Mesenchymal stem cell (in vitro differentiated cells and primary cell): ENCODE data around the gene POLR2F.
"Not testable (repeated sequence)": the region's sequence is repeated elsewhere in the genome, so short reads cannot be mapped to it uniquely, and the experiment has no call there.

Source experiments
- DNase-seq: peaks from one replicate; pipeline ENCODE4 v3.0.0-alpha.2; 2013
- H2AFZ ChIP-seq: one replicate; pipeline ENCODE4 v1.6.1; 2013; ENCODE audit warnings: low read depth, mild to moderate bottlenecking, control low read depth, inconsistent platforms, low read length, moderate library complexity
- H2AK5ac ChIP-seq: 2 replicates; pipeline ENCODE4 v1.6.1; 2013; ENCODE audit warnings: low read length, moderate library complexity, mild to moderate bottlenecking, inconsistent platforms; ENCODE audit not compliant: severe bottlenecking
- H2BK120ac ChIP-seq: one replicate; pipeline ENCODE4 v1.6.1; 2013; ENCODE audit warnings: low read depth, mild to moderate bottlenecking, inconsistent platforms, low read length, moderate library complexity
- H2BK12ac ChIP-seq, 2 experiments: one replicate each; pipeline ENCODE4 v1.6.1; 2013; ENCODE audit warnings: inconsistent platforms in 2 of 2, low read length in 2 of 2, mild to moderate bottlenecking in 2 of 2, moderate library complexity in 2 of 2, control low read depth in 1 of 2
- H2BK15ac ChIP-seq: one replicate; pipeline ENCODE4 v1.6.1; 2013; ENCODE audit warnings: mild to moderate bottlenecking, low read depth, inconsistent platforms; ENCODE audit not compliant: poor library complexity, severe bottlenecking
- H2BK5ac ChIP-seq: 2 replicates; pipeline ENCODE4 v1.6.1; 2013; ENCODE audit warnings: low read depth, mild to moderate bottlenecking, low read length, control low read depth, inconsistent platforms; ENCODE audit not compliant: poor library complexity, severe bottlenecking
- H3K14ac ChIP-seq, 2 experiments: one replicate each; pipeline ENCODE4 v1.6.1; 2013; ENCODE audit warnings: inconsistent platforms in 2 of 2, low read length in 2 of 2, control low read depth in 1 of 2, mild to moderate bottlenecking in 1 of 2, moderate library complexity in 1 of 2
- H3K18ac ChIP-seq, 2 experiments: one replicate each; pipeline ENCODE4 v1.6.1; 2013; ENCODE audit warnings: inconsistent platforms in 2 of 2, low read length in 2 of 2, control low read depth in 1 of 2, low read depth in 1 of 2, mild to moderate bottlenecking in 1 of 2
- H3K23ac ChIP-seq, 2 experiments: one replicate each; pipeline ENCODE4 v1.6.1; 2013; ENCODE audit warnings: inconsistent platforms in 2 of 2, low read length in 2 of 2, mild to moderate bottlenecking in 2 of 2, moderate library complexity in 2 of 2, control low read depth in 1 of 2
- H3K27ac ChIP-seq: 2 replicates; pipeline ENCODE4 v1.5.1; 2013; ENCODE audit warnings: mild to moderate bottlenecking, moderate library complexity, low read length, control low read depth, inconsistent platforms; ENCODE audit not compliant: poor library complexity, severe bottlenecking
- H3K27me3 ChIP-seq, 2 experiments: 2 replicates each; pipeline versions ENCODE4 v1.6.1 to v1.7.0; 2013; ENCODE audit warnings: low read length in 2 of 2, mild to moderate bottlenecking in 2 of 2, moderate library complexity in 2 of 2, control low read depth in 1 of 2, inconsistent platforms in 1 of 2; ENCODE audit not compliant: control insufficient read depth in 1 of 2, insufficient read depth in 1 of 2
- H3K36me3 ChIP-seq, 2 experiments: 2 replicates each; pipeline versions ENCODE4 v1.6.1 to v1.7.0; 2013; ENCODE audit warnings: low read length in 2 of 2, control low read depth in 1 of 2, inconsistent platforms in 1 of 2, low read depth in 1 of 2, mild to moderate bottlenecking in 1 of 2; ENCODE audit not compliant: insufficient read depth in 2 of 2, control insufficient read depth in 1 of 2
- H3K4ac ChIP-seq, 2 experiments: one replicate each; pipeline ENCODE4 v1.6.1; 2013; ENCODE audit warnings: inconsistent platforms in 2 of 2, low read length in 2 of 2, mild to moderate bottlenecking in 2 of 2, moderate library complexity in 2 of 2, control low read depth in 1 of 2, low read depth in 1 of 2
- H3K4me1 ChIP-seq: 2 replicates; pipeline ENCODE4 v1.6.1; 2013; ENCODE audit warnings: low read depth, low read length, control low read depth; ENCODE audit not compliant: control insufficient read depth, insufficient read depth
- H3K4me2 ChIP-seq: 2 replicates; pipeline ENCODE4 v1.6.1; 2013; ENCODE audit warnings: low read length, mild to moderate bottlenecking, inconsistent platforms; ENCODE audit not compliant: poor library complexity, severe bottlenecking
- H3K4me3 ChIP-seq, 2 experiments: 2 replicates each; pipeline versions ENCODE4 v1.5.1 to v1.7.0; 2013; ENCODE audit warnings: low read length in 2 of 2, mild to moderate bottlenecking in 2 of 2, control low read depth in 1 of 2, low read depth in 1 of 2; ENCODE audit not compliant: insufficient read depth in 1 of 2
- H3K79me1 ChIP-seq: replicated peaks from 2 replicates; pipeline ENCODE4 v1.6.1; 2013; ENCODE audit warnings: mild to moderate bottlenecking, control low read depth, low read length, inconsistent platforms; ENCODE audit not compliant: poor library complexity, severe bottlenecking
- H3K9ac ChIP-seq: 2 replicates; pipeline ENCODE4 v1.7.0; 2013; ENCODE audit warnings: mild to moderate bottlenecking, low read length, moderate library complexity
- H3K9me3 ChIP-seq: 2 replicates; pipeline ENCODE4 v1.7.0; 2013; ENCODE audit warnings: mild to moderate bottlenecking, low read length; ENCODE audit not compliant: control insufficient read depth
- H4K8ac ChIP-seq: one replicate; pipeline ENCODE4 v1.6.1; 2013; ENCODE audit warnings: inconsistent platforms, mild to moderate bottlenecking, low read length, moderate library complexity
- H4K91ac ChIP-seq: one replicate; pipeline ENCODE4 v1.6.1; 2013; ENCODE audit warnings: mild to moderate bottlenecking, low read length, inconsistent platforms
- WGBS: methylation state at CpG from one replicate; pipeline ENCODE4 v1.1.7; 2013; ENCODE audit warnings: mixed read lengths; 5-methylcytosine and 5-hydroxymethylcytosine counted together

Gene POLR2F

GRCh38 chr22:37954686-37955085 is 1.2 kb downstream of the POLR2F start:
- Histone ChIP-seq H3K27ac (no peak overlapping the region), H3K23ac (no peak overlapping the region), H3K14ac (no peak overlapping the region), H4K8ac (no peak overlapping the region), H3K79me1 (peaks cover 19% of the 10 kb centered on the region), H2AFZ (no peak overlapping the region), H3K27me3 (no peaks in the 10 kb centered on the region), H2BK120ac (no peak overlapping the region), H3K4me3 (peak overlapping the region in 1 of 2 experiments; percentile 96), H2BK15ac (no peak overlapping the region), H2BK12ac (no peak overlapping the region), H3K9me3 (no peaks in the 10 kb centered on the region), H3K9ac (peak overlapping the region; percentile 97), H2AK5ac (peak overlapping the region; percentile 48), H3K36me3 (peaks cover 27 to 34% of the 10 kb centered on the region in 2 experiments), H3K18ac (no peak overlapping the region), H3K4me2 (peak overlapping the region; percentile 94), H3K4me1 (peaks cover 11% of the 10 kb centered on the region), H4K91ac (no peak overlapping the region), H3K4ac (no peak overlapping the region), H2BK5ac (no peak overlapping the region)
- no peak for DNase-seq
- WGBS = 95% methylated on average over 4 of the region's 4 CpGs

GRCh38 chr22:37955825-37956397 is 2.4 kb downstream of the POLR2F start:
- H3K18ac ChIP-seq, H2BK15ac ChIP-seq, H3K9me3 ChIP-seq, H3K4me3 ChIP-seq, H4K8ac ChIP-seq, H3K27me3 ChIP-seq, H2AFZ ChIP-seq, H3K27ac ChIP-seq, H2BK5ac ChIP-seq, H2BK120ac ChIP-seq, H3K4ac ChIP-seq, H3K14ac ChIP-seq, H3K23ac ChIP-seq, H2BK12ac ChIP-seq, H3K4me2 ChIP-seq, H2AK5ac ChIP-seq, H4K91ac ChIP-seq, H3K9ac ChIP-seq: not testable (repeated sequence)
- DNase-seq = peak; percentile 43
- Histone ChIP-seq H3K79me1 (peaks cover 24% of the 10 kb centered on the region), H3K36me3 (peaks cover 37 to 45% of the 10 kb centered on the region in 2 experiments), H3K4me1 (peaks cover 11% of the 10 kb centered on the region)
- WGBS = 87% methylated on average over 14 of the region's 15 CpGs

GRCh38 chr22:37957232-37957631 is 3.7 kb downstream of the POLR2F start:
- Histone ChIP-seq H3K27me3 (no peaks in the 10 kb centered on the region), H3K4me2 (no peak overlapping the region), H3K4me3 (no peak overlapping the region), H3K23ac (no peak overlapping the region), H4K8ac (no peak overlapping the region), H3K4me1 (peaks cover 11% of the 10 kb centered on the region), H3K14ac (no peak overlapping the region), H2BK120ac (no peak overlapping the region), H4K91ac (no peak overlapping the region), H3K4ac (no peak overlapping the region), H3K9ac (no peak overlapping the region), H2BK15ac (no peak overlapping the region), H2BK5ac (no peak overlapping the region), H3K9me3 (no peaks in the 10 kb centered on the region), H3K79me1 (peaks cover 28% of the 10 kb centered on the region), H3K27ac (no peak overlapping the region), H2BK12ac (no peak overlapping the region), H2AK5ac (no peak overlapping the region), H2AFZ (no peak overlapping the region), H3K36me3 (peaks cover 51 to 58% of the 10 kb centered on the region in 2 experiments), H3K18ac (no peak overlapping the region)
- DNase-seq = no peak
- 98% methylated on average over 4 of the region's 4 CpGs for WGBS

- Histone ChIP-seq H3K9me3 (no peaks in the 10 kb centered on the region), H2AFZ (no peak overlapping the region), H4K91ac (no peak overlapping the region), H3K4ac (no peak overlapping the region), H3K4me2 (no peak overlapping the region), H2BK120ac (no peak overlapping the region), H3K4me3 (no peak overlapping the region), H3K4me1 (peaks cover 3% of the 10 kb centered on the region), H3K79me1 (peaks cover 29% of the 10 kb centered on the region), H2BK12ac (no peak overlapping the region), H2BK5ac (no peak overlapping the region), H3K23ac (no peak overlapping the region), H4K8ac (no peak overlapping the region), H3K36me3 (peaks cover 59 to 74% of the 10 kb centered on the region in 2 experiments), H3K18ac (no peak overlapping the region), H3K27ac (no peak overlapping the region), H3K27me3 (no peaks in the 10 kb centered on the region), H2BK15ac (no peak overlapping the region), H3K14ac (no peak overlapping the region), H2AK5ac (no peak overlapping the region), H3K9ac (no peak overlapping the region)
- DNase-seq = no peak
- WGBS = over 99% methylated on average over 17 of the region's 18 CpGs
Observed at GRCh38 chr22:37959231-37959825, 5.8 kb downstream of the POLR2F start.
